ENCODE results near the gene BBLN. TPM values are rescaled to one million over a fixed set of nuclear protein-coding genes. Genes with fewer than 3 reads are reported as not detected.

Gene BBLN
- total RNA-seq, 8 experiments from 2014 or later, result 60.0 to 233 (median 148) TPM

- WGBS, 10 experiments, result 70 to 94% (median 90%) methylated on average over 2 to 8 of the region's 20 CpGs; no CpG with 5 or more reads in 4 of the 10 experiments
- in situ Hi-C loops (cut with MboI; ENCODE audit: low pct_unique_long_range_greater_than_20kb in 2 of 9, low sequenced_read_pairs in 9 of 9, unreplicated experiment in 9 of 9), result no loop called here
- no peaks in the 10 kb centered on the region for H3K4me1 ChIP-seq (replicated peaks in 1 of 2)
- ATAC-seq (replicated peaks in 6 of 8), result no peak
- no peak overlapping the region for H3K4me3 ChIP-seq
- no peak overlapping the region for H3K27ac ChIP-seq
Observed at GRCh38 chr9:128120061-128120740, 39.9 kb upstream of the BBLN start.

GRCh38 chr9:128120741-128121465, 39.2 kb upstream of the BBLN start:
- H3K4me1 ChIP-seq (replicated peaks in 1 of 2), result peaks cover 4% of the 10 kb centered on the region in 2 donors
- no peak overlapping the region for H3K4me3 ChIP-seq
- 80 to 96% (median 86%) methylated on average over 1 to 7 of the region's 29 CpGs; no CpG with 5 or more reads in 5 of the 10 experiments for WGBS, 10 experiments
- no peak overlapping the region for H3K27ac ChIP-seq
- ATAC-seq (replicated peaks in 6 of 8), result no peak
- in situ Hi-C loops (cut with MboI; ENCODE audit: low pct_unique_long_range_greater_than_20kb in 2 of 9, low sequenced_read_pairs in 9 of 9, unreplicated experiment in 9 of 9), result no loop called here

GRCh38 chr9:128121466-128121810, 38.6 kb upstream of the BBLN start:
- Histone ChIP-seq H3K27ac (no peak overlapping the region), H3K4me3 (no peak overlapping the region), H3K4me1 (replicated peaks in 1 of 2) (peaks cover 8 to 9% of the 10 kb centered on the region in 2 donors)
- no peak for ATAC-seq (replicated peaks in 6 of 8)
- in situ Hi-C loops (cut with MboI; ENCODE audit: low pct_unique_long_range_greater_than_20kb in 2 of 9, low sequenced_read_pairs in 9 of 9, unreplicated experiment in 9 of 9), result no loop called here
- 100% methylated on average over 3 of the region's 5 CpGs; no CpG with 5 or more reads in 9 of the 10 experiments for WGBS, 10 experiments

GRCh38 chr9:128121924-128122808, 37.9 kb upstream of the BBLN start:
- in situ Hi-C loops (cut with MboI; ENCODE audit: low pct_unique_long_range_greater_than_20kb in 2 of 9, low sequenced_read_pairs in 9 of 9, unreplicated experiment in 9 of 9), result no loop called here
- WGBS, 10 experiments, result 60 to 100% (median 87%) methylated on average over 1 to 10 of the region's 27 CpGs; no CpG with 5 or more reads in 4 of the 10 experiments

GRCh38 chr9:128122809-128123175, 37.3 kb upstream of the BBLN start:
- WGBS, 10 experiments, result 96 to 100% (median 99%) methylated on average over 3 to 9 of the region's 24 CpGs; no CpG with 5 or more reads in 6 of the 10 experiments
- Histone ChIP-seq H3K4me3 (no peak overlapping the region), H3K4me1 (replicated peaks in 1 of 2) (peaks cover 9 to 13% of the 10 kb centered on the region in 2 donors), H3K27ac (no peak overlapping the region)
- in situ Hi-C loops (cut with MboI; ENCODE audit: low pct_unique_long_range_greater_than_20kb in 2 of 9, low sequenced_read_pairs in 9 of 9, unreplicated experiment in 9 of 9), result no loop called here
- ATAC-seq (replicated peaks in 6 of 8), result no peak

More at GRCh38 chr9:128121924-128122808, 37.9 kb upstream of the BBLN start:
- Histone ChIP-seq H3K4me3 (no peak overlapping the region), H3K27ac (no peak overlapping the region), H3K4me1 (replicated peaks in 1 of 2) (peaks cover 9 to 13% of the 10 kb centered on the region in 2 donors)
- no peak for ATAC-seq (replicated peaks in 6 of 8)

GRCh38 chr9:128123451-128124080, 36.5 kb upstream of the BBLN start:
- in situ Hi-C loops (cut with MboI; ENCODE audit: low pct_unique_long_range_greater_than_20kb in 2 of 9, low sequenced_read_pairs in 9 of 9, unreplicated experiment in 9 of 9), result no loop called here
- H3K4me1 ChIP-seq (replicated peaks in 1 of 2), result peaks cover 9 to 13% of the 10 kb centered on the region in 2 donors
- no peak overlapping the region for H3K4me3 ChIP-seq
- H3K27ac ChIP-seq, result no peak overlapping the region
- ATAC-seq (replicated peaks in 6 of 8), result no peak
- WGBS, 10 experiments, result 94 to 100% (median 100%) methylated on average over 1 to 6 of the region's 21 CpGs; no CpG with 5 or more reads in 7 of the 10 experiments

GRCh38 chr9:128124451-128124850, 35.6 kb upstream of the BBLN start:
- H3K4me3 ChIP-seq, result no peak overlapping the region
- WGBS, 10 experiments, result 93 to 95% (median 95%) methylated on average over 4 to 8 of the region's 8 CpGs; no CpG with 5 or more reads in 7 of the 10 experiments
- ATAC-seq (replicated peaks in 6 of 8), result no peak
- H3K27ac ChIP-seq, result no peak overlapping the region
- peaks cover 14 to 19% of the 10 kb centered on the region in 2 donors for H3K4me1 ChIP-seq (replicated peaks in 1 of 2)
- in situ Hi-C loops (cut with MboI; ENCODE audit: low pct_unique_long_range_greater_than_20kb in 2 of 9, low sequenced_read_pairs in 9 of 9, unreplicated experiment in 9 of 9), result no loop called here

- in situ Hi-C loops (cut with MboI; ENCODE audit: low pct_unique_long_range_greater_than_20kb in 2 of 9, low sequenced_read_pairs in 9 of 9, unreplicated experiment in 9 of 9), result no loop called here
- Histone ChIP-seq H3K4me3 (no peak overlapping the region), H3K4me1 (replicated peaks in 1 of 2) (peaks cover 14 to 21% of the 10 kb centered on the region in 2 donors), H3K27ac (no peak overlapping the region)
- ATAC-seq (replicated peaks in 6 of 8), result peak in 2 of 8 experiments; percentile 2
- WGBS, 10 experiments, result 60 to 100% (median 82%) methylated on average over 1 to 7 of the region's 16 CpGs; no CpG with 5 or more reads in 2 of the 10 experiments
Observed at GRCh38 chr9:128124873-128125579, 35.0 kb upstream of the BBLN start.

- in situ Hi-C loops (cut with MboI; ENCODE audit: low pct_unique_long_range_greater_than_20kb in 2 of 9, low sequenced_read_pairs in 9 of 9, unreplicated experiment in 9 of 9), result no loop called here
- 60 to 100% (median 75%) methylated on average over 1 to 3 of the region's 10 CpGs; no CpG with 5 or more reads in 6 of the 10 experiments for WGBS, 10 experiments
- H3K4me1 ChIP-seq (replicated peaks in 1 of 2), result peaks cover 14 to 21% of the 10 kb centered on the region in 2 donors
- H3K4me3 ChIP-seq, result peak overlapping the region in 3 of 5 donors; percentile 4 to 96 (median 55)
- no peak for ATAC-seq (replicated peaks in 6 of 8)
- H3K27ac ChIP-seq, result no peak overlapping the region
Observed at GRCh38 chr9:128125580-128126354, 34.3 kb upstream of the BBLN start.

GRCh38 chr9:128127568-128127989, 32.5 kb upstream of the BBLN start, which contains the start of gene PTGES2:
Gene PTGES2 (minus strand): TSS chr9:128127729. CDS start chr9:128127717, 12 bp downstream.
- H3K4me3 ChIP-seq, result peak within 1 kb of the TSS; percentile 54 to 96 (median 71)
- in situ Hi-C loops (cut with MboI; ENCODE audit: low pct_unique_long_range_greater_than_20kb in 2 of 9, low sequenced_read_pairs in 9 of 9, unreplicated experiment in 9 of 9), result no loop called here
- peak within 1 kb of the TSS; percentile 97 to 98 for H3K27ac ChIP-seq
- H3K4me1 ChIP-seq (replicated peaks in 1 of 2), result peaks cover 24 to 32% of the 10 kb centered on the region in 2 donors
- whole genome bisulfite sequencing, 10 experiments, result 0 to 2% (median 0%) methylated on average over 4 to 7 of the region's 56 CpGs; no CpG with 5 or more reads in 7 of the 10 experiments
- peak; percentile 61 to 79 (median 76) for ATAC-seq (replicated peaks in 6 of 8)
